ENCODE measurements around the gene JAZF1. TPM values are rescaled to one million over a fixed set of nuclear protein-coding genes. Genes with fewer than 3 reads are reported as not detected.

The JAZF1 gene
- total and polyA plus RNA-seq, 2 of the 4 experiments (the other 2 are of a cell fraction), result 8.4 to 10.5 TPM

- H3K4ac ChIP-seq (ENCODE audit: low read depth, low read length), result peak overlapping the region; percentile 48
- no peaks in the 10 kb centered on the region; the same call in 1 of the 2 replicates for H3K36me3 ChIP-seq (ENCODE audit: control insufficient read depth, insufficient read depth, low read length)
- no peak overlapping the region for H3K23ac ChIP-seq (ENCODE audit: low read depth, low read length)
- ATAC-seq (ENCODE audit: low read depth), result peak; percentile 8; the same call in 1 of the 2 replicates
- H3K9me3 ChIP-seq (ENCODE audit: control insufficient read depth, insufficient read depth, low read length), result no peaks in the 10 kb centered on the region
- 0 out of 2 replicates have a peak overlapping the region, but pooled peaks have one; percentile 4 for H3K56ac ChIP-seq (ENCODE audit: extremely low read depth, insufficient read depth, low read length)
- DNase-seq, result peak; percentile 52
- in situ Hi-C loops (cut with MboI; ENCODE audit: low sequenced_read_pairs), result no loop called here
- peak overlapping the region; percentile 45 for H2BK5ac ChIP-seq (ENCODE audit: low read depth, low read length, poor library complexity, severe bottlenecking)
- dilution Hi-C loops (cut with HindIII; ENCODE audit: low sequenced_read_pairs, unreplicated experiment), result no loop called here
- no peak overlapping the region for H3K4me3 ChIP-seq (ENCODE audit: insufficient read depth, low read depth, low read length)
- peak overlapping the region; percentile 48; the same call in 1 of the 2 replicates for H3K14ac ChIP-seq (replicated peaks; ENCODE audit: low read depth, low read length)
- H3K4me2 ChIP-seq (ENCODE audit: low read depth, low read length), result peak overlapping the region; percentile 10; the same call in 1 of the 2 replicates
- peak; percentile 9; the same call in 1 of the 2 replicates for TF ChIP-seq FOS (IDR thresholded peaks at IDR 0.05; ENCODE audit: low read depth, low read length)
- TF ChIP-seq BHLHE40 (IDR thresholded peaks at IDR 0.05; ENCODE audit: low read depth, low read length), result no peak
- peak overlapping the region in 1 of 2 experiments; percentile 4; a peak in 2 of 4 replicates for H4K8ac ChIP-seq (ENCODE audit: low read depth in 2 of 2, low read length in 2 of 2)
- H2BK15ac ChIP-seq (ENCODE audit: low read depth, low read length), result peak overlapping the region; percentile 33; the same call in 2 of the 3 replicates
- H3K9me1 ChIP-seq (ENCODE audit: insufficient read depth, low read length), result peaks cover 15% of the 10 kb centered on the region
- no TSS peak for BruUV-seq (replicated peaks)
- no peak overlapping the region for H2AFZ ChIP-seq (replicated peaks; ENCODE audit: low read length, poor library complexity)
- H2BK120ac ChIP-seq (ENCODE audit: low read depth, low read length), result peak overlapping the region; percentile 39
- peak overlapping the region; percentile 48; the same call in 1 of the 2 replicates for H2AK5ac ChIP-seq (ENCODE audit: low read depth, low read length)
- WGBS, 2 experiments (ENCODE audit: extremely low coverage in 2 of 2, insufficient read length in 1 of 2), result 58% methylated on average over 2 of the region's 5 CpGs; no CpG with 5 or more reads in 1 of the 2 experiments
- 0 out of 2 replicates have a peak overlapping the region, but pooled peaks have one; percentile 13 for H4K91ac ChIP-seq (ENCODE audit: insufficient read depth, low read depth, low read length)
- peak overlapping the region; percentile 71 for H3K18ac ChIP-seq (ENCODE audit: low read depth, low read length)
- POLR2A ChIA-PET (ENCODE audit: unreplicated experiment), result no interaction called here
- H3K27ac ChIP-seq (ENCODE audit: insufficient read depth, low read length), result peak overlapping the region; percentile 34; the same call in 1 of the 2 replicates
- CTCF ChIA-PET, result interaction anchor here (0.7 kb wide), 1 partner anchor 32 kb away, joined by 3 read pairs; no protein-coding TSS in a partner anchor
- H3K9ac ChIP-seq (ENCODE audit: low read depth, low read length), result no peak overlapping the region
- peak overlapping the region; percentile 36; the same call in 1 of the 2 replicates for H4K5ac ChIP-seq (ENCODE audit: low read depth, low read length)
- peaks cover 2% of the 10 kb centered on the region; the same call in 1 of the 2 replicates for H4K20me1 ChIP-seq (ENCODE audit: insufficient read depth, low read length)
- H3K27me3 ChIP-seq (ENCODE audit: control insufficient read depth, insufficient read depth, low read length), result no peaks in the 10 kb centered on the region
- H3K4me1 ChIP-seq (ENCODE audit: control insufficient read depth, insufficient read depth, low read length), result peaks cover 25% of the 10 kb centered on the region
- peak overlapping the region; percentile 61; the same call in 1 of the 2 replicates for H2BK20ac ChIP-seq (ENCODE audit: low read depth, low read length)
- intact Hi-C loops (cut with micrococcal nuclease), result loop anchor here (5.0 kb wide), 1 partner anchor 1966 kb away; the partner anchor contains the start of genes CBX3 and HNRNPA2B1
- no peak overlapping the region for H2AK9ac ChIP-seq (replicated peaks; ENCODE audit: low read depth, low read length, poor library complexity)
- peaks cover 30 to 70% of the 10 kb centered on the region in 2 experiments for H3K79me1 ChIP-seq (ENCODE audit: low read depth in 1 of 2, low read length in 2 of 2)
Observed at GRCh38 chr7:28168393-28169158, 12.0 kb downstream of the JAZF1 start.

Measured in IMR-90 (cell line).